GM21515 (cell line): ENCODE data around the gene EYS.

Experiments
- ATAC-seq: cut with Tn5 transposase; IDR thresholded peaks from one replicate; pipeline ENCODE4 v1.9.1; 2021; ENCODE audit not compliant: unreplicated experiment

EYS gene

DNA sequence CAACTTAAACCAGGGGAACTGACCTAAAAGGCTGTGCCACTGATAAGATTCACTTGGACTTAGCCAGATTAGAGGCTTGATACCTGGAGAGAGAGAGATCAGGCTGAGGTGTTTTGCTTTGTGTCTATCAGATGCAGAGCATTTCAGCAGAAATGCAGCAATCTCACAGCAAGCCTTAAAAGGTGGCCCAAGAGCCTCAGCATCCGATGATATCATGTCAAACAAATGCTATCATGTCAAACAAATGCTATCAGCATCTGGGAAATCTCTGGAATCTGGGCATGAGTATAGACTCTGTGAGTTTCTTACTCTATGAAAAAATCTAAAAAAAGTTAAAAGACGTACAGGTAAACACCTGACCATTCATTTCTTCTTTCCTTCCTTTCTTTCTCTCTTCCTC lies 718.9 kb downstream of the EYS start:
- ATAC-seq = no peak

DNA sequence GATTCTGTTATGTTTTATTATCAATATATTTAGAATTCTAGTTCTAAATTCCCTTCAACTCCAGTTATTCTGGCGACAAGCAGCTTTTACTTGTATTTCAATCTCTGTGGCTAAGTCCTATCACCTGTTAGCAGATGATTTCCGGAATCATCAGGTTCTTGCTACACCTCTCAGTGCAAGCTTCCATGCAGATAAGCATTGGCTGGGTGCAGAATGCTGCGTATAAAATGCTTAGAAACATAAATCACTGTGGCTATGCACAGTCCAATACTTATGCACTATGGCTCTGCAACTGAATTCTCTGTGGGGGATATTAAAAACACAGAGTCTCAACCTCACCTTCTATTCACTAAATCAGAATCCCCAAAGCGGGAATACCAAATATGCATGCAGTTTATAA lies 720.0 kb downstream of the EYS start:
- no peak for ATAC-seq

DNA sequence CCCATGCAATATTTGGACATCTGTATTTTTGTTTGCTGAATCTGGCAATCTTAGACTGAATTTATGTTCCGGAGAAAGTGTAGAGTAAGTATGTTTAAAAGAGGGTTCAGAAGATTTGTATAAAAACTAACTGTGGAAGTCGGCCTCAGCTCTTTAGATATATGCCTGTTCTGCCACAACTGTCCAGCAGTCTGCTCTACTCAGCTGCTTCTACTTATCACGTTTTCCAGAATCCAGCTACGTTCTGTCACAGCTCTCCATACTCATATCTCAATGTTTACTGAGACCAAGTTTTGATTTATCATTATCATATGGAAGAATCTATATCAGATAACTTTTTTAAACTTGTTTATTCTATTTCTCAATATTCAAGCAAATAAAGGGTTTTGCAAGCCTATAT lies 721.3 kb downstream of the EYS start:
- ATAC-seq = no peak

DNA sequence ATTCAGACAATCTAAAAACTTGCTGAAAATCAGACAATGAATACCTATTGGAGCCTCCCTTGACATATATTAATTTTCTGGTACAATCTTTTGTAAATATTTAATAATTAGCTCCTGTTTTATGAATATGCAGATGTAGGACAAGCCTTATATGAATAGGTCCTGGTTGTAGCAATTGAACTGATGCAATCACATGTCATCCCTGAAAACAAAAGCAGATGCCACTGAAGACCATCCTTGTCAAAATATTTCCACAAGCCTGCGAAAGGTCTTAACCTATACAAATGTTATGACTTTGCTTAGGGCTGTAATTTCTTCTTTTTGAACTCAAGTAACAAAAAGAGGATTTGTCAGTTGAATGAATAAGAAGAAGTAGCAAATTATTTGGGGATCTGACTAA lies 722.1 kb downstream of the EYS start:
- ATAC-seq = no peak

DNA sequence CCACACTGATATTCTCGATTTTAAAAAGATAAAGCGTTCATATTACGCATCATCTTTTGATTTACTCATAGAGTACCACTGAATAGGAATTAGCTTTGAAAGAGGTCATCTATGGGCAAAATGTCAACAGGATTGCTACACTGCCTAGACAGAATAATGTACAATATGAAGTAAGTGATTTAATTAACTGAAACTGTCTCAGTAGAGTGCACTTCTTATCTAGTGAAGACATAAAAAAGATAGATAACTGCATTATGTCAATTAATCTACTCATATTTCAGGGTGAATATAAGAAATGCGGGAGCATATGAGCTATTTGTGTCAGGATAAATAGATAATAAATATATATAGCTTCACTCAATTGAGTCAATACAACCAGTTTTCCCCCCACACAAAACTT lies 723.9 kb downstream of the EYS start:
- ATAC-seq = no peak

DNA sequence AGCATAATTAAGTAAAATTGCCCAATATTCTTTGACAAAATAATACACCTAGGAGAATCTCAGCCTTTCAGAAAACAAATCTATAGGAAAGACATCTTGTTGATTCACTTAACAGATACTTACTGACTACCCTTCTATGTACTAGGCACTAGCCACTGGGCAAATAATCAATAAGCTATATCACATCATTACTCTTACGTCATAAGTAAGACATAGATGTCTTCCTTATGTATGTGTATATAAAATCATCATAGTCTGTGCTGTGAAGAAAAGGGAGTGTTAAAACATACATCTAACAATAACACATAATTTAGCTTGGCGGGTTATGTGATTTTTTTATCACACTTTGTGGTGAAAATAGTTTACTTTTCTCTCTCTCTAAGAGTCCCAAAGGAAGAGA lies 733.9 kb downstream of the EYS start:
- ATAC-seq = no peak

DNA sequence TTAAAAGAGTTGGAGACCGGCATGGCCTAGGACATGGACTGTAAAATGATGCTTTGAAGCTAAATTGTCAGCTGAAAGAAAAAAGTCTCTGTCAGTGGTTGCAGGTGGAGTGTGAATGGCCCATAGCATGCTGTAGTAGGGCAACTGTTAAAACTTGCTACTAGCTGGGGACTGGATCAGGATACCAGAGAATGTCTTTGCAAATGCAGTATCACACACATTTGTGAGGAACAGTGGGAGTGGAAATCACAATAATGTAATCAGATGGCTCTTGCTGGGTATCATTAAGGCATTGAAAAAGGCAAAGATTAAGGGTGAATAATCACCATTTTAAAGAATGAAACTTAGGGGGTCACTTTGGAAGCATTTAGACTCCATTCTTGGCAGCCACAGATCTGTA lies 737.9 kb downstream of the EYS start:
- no peak for ATAC-seq

DNA sequence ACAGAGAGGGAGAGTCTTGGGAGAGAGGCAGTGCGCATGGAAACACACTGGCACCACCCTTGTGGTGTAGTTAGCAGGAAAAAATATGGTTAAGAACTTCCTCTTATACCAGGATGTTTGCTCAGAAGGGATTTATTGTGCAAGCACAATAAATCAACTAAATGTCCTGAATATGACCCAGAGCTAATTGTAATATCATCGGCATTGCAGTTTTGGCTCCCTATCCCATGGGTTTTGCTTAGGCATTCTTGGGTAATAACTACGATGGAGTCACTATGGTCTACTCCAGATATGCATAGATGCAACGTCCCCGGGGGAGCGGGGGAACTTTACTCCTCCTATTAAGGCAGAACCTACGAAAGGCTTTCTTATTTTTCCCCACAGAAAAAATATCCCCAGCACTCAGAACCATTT lies 751.6 kb downstream of the EYS start:
- ATAC-seq = no peak

DNA sequence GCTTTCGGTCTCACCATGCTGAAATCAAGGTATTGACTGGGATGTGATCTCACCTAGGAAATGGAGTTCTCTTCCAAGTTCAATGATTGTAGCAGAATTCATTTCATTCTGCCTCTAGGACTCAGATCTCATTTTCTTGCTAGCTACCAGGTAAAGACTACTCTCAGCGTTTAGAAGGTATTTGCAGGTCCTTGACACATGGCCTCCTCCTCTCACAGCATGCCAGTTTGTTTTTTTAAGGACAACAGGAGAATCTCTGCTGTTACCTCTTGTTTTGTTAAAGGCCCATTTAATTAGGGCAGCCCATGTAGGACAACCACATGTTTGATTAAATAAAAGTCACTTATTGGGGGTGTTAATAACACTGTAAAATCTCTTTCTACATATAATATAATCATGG lies 757.8 kb downstream of the EYS start:
- ATAC-seq = no peak

DNA sequence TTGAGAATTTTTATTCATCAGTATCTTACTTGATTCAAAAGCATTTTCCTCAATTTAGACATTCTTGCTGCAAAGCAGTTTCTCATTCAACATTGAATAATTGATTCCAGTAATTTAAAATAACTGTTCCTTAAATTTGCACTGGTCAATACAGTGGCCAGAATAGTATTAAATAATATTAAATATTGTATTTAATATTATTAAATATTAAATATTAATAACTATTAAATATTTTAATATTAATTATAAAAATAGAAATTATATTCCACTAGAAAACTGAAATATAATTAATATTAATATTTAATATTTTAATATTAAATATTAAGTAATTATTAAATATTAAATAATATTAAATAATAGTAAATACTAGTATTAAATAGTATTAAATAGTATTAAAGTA lies 758.8 kb downstream of the EYS start:
- ATAC-seq = no peak

DNA sequence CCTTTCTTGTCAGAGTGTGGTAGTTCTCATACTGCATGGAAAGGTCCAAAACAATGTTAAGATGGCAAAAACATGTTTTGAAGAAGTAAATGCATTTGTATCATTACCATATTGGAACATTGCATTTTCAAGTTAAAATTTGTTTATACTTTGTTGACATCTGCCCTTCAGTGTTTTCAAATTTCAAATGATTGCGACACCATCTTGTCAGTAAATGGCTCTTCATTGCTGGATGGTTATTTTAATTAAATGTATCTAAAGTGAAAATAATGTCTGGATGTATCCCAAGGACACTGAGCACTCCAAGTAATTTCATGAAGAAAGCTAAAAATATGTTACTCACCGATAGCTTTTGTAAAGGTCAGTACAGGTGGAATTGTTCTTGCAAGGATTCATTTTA lies 761.6 kb downstream of the EYS start:
- ATAC-seq = no peak

DNA sequence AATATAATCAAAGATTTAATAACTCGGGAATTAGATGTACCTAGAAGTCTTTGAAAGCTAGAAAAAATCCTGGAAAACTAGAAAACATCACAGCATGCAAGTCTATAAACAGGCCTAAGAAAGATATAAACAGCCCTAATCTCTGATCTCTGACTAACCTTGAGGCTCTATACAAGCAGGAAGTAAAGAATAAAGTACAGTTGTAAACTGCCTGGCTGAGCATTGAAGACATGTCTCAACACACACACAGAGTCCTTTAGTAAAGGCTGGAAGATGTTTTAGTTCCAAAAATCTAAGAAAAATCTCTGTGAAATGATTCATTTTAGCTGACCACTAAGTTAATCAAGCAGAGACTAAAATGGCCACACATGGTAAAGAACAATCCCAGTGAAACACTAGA lies 774.5 kb downstream of the EYS start:
- ATAC-seq = no peak

DNA sequence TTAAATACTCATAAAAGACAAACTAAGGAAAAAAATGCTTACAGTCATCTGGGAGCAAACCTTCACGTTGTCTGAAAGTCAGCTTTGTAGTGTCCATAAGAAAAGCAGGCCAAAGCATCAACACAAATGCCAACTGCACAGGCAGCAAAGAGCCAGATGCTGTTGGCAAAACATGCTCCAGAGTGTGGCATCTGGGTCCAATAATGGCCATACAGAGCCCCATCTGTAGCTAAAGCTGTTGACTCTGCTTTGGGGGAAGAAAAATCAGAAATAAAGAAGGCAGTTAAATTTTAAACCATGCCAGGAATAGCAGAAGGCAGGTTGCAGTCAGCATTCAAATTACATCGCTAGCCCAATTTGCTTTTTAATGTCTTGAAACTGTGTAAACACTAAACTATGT lies 776.3 kb downstream of the EYS start:
- no peak for ATAC-seq

DNA sequence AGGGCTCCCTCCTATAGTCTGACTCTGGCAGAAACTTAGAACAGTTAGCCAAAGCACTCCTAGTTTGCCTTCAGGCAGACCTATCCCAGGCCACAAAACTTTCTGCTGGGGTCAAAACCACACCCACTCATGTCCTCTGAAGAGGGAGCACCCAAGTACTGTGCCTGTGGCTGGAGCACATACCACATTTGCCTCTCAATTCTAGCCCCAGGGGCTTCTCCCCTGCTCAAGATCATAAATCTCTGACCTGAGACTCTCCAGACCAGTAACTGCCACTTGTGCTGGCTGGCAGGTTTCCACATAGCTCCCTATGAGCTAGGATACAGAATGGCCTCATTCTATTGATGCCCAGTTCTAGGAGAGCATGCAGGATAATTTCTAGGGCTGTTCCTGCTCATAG lies 781.0 kb downstream of the EYS start:
- no peak for ATAC-seq

DNA sequence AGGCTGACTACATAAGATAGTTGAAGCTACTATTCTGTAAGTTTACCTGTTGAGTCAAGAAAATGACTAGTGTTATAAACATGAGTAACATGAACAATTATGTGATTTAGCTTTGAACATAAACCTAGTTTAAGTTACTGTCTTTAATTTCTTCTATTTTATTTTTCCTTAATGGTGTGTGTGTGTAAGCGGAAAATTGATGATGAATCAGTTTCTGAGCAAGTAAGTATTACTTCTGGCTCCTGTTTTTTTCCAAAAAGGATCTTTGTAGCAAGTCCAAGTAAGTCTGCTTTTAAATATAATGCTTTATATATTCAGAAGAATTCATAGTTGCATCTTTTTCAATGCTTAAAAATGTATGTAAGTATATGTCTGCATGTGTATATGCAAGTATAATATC lies 786.8 kb downstream of the EYS start:
- ATAC-seq = no peak

DNA sequence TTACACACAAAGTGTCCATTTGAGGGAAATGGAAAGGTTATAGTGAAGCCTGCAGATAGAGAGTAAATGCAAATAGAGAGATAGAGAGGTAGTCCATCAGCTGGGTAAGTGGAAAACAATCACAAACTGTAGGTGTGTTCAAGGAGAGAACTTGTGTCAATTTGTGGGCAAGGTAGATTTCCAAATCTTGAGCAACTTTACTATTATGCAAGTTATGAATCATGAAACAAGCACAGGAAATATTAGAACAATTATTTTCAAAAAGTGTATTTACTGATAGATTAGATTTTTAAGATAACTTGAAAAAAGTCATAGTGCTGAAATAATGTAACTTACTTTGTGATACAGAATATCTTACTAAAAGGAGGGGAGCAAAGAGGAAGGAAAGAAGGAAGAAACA lies 792.9 kb downstream of the EYS start:
- no peak for ATAC-seq

DNA sequence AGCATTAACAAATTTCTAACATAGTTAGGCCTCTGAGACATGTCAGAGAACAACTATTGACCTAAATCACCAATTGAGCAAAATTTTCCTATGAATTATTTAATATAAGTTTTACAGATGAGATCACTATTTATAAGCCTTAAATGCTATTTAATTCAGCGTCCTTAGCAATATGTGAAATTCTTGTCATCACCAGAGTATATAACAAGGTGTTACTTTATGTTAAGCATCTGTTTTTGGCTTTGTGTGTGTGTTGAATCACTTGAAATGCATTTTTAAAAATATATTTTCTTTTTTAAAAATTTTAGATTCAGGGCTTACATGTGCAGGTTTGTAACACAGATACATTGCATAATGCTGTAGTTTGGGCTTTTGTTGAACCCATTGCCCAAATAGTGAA lies 794.1 kb downstream of the EYS start:
- ATAC-seq = no peak

DNA sequence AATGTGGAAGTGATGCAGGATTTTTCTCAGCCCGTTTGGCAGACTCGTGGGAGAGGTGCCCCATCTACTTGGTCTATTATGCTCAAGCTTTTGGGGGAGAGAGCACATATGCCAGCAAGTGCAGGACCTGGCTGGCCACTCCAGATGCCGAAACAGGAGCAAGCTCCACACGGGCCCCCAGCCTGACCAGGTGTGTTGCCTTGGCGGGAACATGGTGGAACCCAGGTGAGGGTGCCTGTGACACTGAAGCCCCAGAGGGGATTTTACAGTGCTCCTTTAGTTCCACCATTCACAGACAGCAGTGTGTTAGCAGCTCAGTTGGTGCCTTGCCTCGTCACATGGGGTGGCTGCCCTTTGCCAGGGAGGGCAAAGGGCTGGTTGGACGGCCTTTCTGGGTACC lies 798.9 kb downstream of the EYS start:
- ATAC-seq = no peak

DNA sequence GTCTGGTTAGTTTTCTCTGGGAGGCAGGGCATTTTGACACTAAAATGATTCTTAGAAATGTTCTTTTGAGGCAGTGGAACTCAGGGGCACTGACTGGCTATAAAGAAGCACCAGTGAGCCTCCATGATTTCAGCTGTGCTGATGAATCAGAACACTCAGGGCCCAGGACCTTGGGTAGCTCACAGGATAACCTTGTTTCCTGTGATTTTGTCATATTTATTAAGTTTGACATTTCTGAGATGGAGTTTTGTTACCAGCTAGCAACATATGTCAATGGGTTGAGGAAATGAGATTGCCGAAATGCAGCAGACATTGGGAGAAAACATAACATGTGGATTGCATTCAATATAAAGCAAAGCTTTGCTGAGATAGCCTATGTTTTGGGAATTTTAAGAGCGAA lies 802.4 kb downstream of the EYS start:
- ATAC-seq = no peak

DNA sequence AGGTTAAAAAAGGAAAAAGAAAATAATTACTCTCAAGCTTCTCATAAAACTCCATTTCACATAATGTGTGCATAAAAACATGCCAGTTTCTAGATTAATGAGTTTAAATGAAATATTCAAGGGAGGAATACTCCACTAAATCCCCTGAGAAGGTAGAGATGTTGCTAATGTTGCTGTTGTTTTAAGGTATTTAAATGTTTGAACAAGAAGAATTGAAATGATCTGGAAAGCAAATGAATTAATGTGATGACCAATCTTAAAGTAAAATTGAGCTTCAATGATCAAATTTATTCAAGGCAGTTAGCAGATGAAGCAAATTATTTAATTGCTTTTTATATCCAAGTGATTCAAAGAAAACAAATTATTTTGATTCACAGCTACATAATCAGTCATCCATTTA lies 804.4 kb downstream of the EYS start:
- ATAC-seq = no peak

DNA sequence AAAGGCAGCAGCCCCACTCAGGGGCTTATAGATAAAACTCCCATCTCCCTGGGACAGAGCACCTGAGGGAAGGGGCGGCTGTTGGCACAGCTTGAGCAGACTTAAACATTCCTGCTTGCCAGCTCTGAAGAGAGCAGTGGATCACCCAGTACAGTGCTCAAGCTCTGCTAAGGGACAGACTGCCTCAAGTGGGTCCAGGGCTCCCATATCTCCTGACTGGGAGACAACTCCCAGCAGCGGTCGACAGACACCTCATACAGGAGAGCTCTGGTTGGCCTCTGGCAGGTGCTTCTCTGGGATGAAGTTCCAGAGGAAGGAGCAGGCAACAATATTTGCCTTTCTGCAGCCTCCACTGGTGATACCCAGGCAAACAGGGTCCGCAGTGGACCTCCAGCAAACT lies 810.1 kb downstream of the EYS start:
- no peak for ATAC-seq

DNA sequence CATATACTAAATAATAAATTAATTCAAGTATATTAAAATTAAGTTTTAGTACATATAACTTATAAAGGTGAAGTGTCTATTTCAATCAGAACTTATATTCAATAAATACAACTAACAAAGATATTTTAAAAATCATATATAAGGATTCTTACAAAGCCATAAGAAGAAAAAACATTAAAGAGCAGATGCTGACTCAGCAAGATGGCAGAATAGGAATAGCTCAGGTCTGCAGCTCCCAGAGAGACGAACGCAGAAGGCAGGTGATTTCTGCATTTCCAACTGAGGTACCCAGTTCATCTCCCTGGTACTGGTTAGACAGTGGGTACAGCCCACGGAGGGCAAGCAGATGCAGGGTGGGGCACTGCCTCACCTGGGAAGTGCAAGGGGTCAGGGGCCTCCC lies 811.1 kb downstream of the EYS start:
- ATAC-seq = no peak

DNA sequence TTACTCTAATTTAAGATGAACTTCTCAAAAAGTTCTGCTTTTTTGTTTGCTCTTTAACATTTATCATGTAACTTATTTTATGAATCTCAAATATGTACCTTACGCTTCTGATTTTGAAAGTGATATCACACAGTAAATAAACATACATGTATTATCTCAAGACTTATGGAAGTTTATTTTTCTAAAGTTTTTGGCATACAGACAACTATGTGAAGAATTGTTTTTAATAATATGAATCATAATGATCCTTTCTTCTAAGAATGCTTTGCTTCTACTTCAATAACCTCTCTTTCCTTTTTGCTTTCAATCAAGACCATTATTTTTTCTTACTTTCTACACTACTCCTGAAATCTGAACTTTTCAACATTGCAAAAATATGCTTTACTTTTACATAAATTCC lies 816.4 kb downstream of the EYS start:
- no peak for ATAC-seq

DNA sequence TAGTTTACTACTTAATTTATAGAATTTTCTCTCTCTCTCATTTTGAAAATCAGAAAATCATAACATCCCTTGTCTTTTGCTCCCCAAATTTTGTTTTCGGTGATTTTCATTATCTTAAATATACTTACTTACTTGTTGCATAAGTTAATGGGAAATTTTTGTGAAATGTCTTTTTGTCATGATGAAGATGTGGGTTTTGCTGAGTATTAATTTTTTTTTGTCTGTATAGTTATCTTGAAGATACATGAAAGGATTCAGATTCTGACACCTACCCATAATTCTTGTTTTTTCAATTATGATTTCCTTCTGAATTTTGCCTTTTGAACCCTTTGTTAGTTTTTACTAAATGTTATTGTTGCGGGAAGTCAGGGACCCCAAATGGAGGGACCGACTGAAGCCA lies 817.9 kb downstream of the EYS start:
- no peak for ATAC-seq
